GM19099 (cell line): ENCODE results near the gene UXS1.

Experiments
- POLR2A ChIP-seq: IDR thresholded peaks from 3 replicates; pipeline ENCODE4 v1.6.1; 2011; ENCODE audit warnings: low read depth; ENCODE audit not compliant: insufficient read length; ENCODE audit errors: extremely low read depth

UXS1 gene

GRCh38 chr2:106191511-106192016 is 2.5 kb downstream of the UXS1 start:
- TF ChIP-seq POLR2A: no peak

DNA sequence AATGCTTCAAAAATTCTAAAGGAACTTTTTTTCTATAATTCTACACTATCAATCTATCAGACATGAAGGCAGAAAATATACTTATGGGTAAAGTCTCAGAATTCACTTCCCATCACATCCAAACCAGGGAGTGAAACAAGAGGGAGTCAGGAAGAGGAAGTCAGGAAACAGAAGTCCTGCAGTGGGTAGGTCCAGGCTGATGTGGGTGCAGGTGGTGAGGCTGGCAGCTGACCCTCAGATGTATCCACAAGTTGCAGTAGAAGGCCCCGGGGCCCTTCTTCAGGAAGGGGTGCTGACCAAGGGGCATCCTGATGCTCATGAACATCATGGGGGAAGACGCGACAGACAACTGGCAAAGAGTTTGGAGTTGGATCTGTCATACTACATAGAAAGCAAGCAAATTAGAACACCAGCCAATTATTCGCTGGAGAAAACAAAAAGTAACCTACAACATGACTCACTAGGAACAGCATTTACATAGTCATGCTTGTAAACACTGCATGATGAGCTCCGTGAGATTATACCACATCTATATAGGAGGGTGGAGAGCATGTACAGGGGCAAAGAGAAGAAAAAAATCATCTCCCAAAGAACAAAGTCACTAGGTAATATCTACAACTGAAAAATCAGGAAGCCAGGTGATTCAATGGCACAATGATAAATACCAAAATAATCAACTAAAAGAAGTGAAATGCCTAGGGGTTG is 4.2 kb downstream of the UXS1 start:
- no peak for TF ChIP-seq POLR2A

GRCh38 chr2:106189325-106189724 is 4.8 kb downstream of the UXS1 start:
- no peak for TF ChIP-seq POLR2A

- TF ChIP-seq POLR2A: no peak
These were observed 6.7 kb downstream of the UXS1 start for GRCh38 chr2:106187273-106187891.

- TF ChIP-seq POLR2A: no peak
These were observed 8.5 kb downstream of the UXS1 start for GRCh38 chr2:106185475-106186184.

DNA sequence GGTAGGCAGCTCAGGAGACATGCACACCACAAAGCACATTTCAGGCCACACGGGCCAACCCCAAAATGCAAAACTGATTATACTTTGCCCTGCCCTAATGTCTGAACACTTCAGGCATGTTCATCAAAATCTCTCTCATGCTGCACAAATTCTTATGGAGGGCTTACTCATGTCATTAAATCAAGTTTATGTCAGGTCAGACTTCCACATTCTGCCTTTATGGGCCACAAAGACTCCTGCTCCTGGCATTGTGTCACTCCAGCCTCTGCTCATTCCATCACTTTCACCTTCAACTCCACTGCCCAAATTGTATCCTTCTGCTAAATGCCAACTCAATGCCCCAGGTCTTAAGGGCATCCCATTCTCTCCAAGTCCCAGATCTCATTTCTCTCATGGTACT is 9.2 kb downstream of the UXS1 start:
- no peak for TF ChIP-seq POLR2A

GRCh38 chr2:106184394-106184793 is 9.7 kb downstream of the UXS1 start:
- no peak for TF ChIP-seq POLR2A

DNA sequence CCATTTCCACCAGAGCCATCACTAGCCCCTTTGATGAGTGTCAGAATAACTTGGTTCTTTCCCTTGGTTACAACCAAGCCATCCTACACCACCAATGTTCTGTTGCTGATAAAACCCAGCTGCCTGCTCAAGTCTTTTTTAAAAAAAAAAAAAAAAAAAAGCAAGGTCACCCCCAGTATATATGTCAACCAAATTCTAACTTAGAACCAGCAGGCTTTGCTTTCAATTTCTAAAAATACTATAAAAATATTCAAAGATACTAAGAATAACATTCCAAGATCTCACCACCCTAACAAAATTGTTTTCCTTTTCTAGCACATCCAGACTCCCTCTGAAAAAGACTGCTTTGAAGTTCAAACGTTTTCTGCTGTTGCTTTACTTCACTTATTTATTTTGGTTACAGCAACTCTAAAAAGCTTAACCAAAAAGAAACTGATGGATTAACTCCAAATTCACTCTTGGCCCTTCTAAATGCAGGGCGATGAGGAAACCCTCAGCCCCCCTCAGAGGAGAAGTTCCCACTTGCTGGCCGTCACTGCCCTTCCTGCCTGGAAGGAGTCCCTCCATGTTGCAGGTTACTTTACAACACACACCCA is 10.9 kb downstream of the UXS1 start:
- TF ChIP-seq POLR2A: no peak

DNA sequence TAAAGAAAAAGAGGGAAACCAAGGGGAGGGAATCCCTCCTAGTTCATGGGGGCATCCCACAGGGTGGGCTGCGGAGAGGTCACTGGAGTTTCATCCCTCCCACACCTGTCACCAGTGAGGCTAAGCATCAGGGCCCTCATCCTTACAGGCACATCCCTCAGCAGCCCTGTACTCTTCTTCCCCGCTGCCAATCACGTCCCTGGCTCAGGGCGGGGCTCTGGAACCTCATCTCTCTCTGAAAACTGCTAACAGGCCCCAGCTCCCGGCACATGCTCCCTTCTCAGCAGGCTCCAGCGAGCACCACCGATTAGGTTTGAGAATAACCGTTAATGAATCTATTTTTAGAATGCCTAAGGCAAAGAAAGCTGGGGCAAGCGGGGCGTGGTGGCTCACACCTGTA is 13.0 kb downstream of the UXS1 start:
- no peak for TF ChIP-seq POLR2A

- TF ChIP-seq POLR2A: no peak
These were observed 13.5 kb downstream of the UXS1 start for GRCh38 chr2:106180602-106181001.

GRCh38 chr2:106178716-106179115 is 15.4 kb downstream of the UXS1 start:
- no peak for TF ChIP-seq POLR2A

DNA sequence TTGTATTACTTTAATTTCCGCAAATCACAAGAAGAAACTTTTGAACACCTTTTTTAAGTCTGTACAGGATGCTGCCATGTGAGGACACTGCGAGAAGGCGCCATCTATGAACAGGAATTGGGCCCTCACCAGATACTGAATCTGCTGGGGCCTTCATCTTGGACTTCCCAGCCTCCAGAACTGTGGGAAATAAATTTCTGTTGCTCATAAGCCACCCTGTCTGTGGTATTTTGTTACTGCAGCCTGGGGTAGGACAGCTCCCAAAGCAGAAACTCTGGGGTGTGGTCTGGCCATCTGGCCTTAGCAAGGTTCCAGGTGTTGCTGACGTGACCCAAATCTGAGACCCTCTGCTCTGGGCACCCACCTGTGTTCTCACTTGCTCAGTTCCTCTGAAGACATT is 16.5 kb downstream of the UXS1 start:
- no peak for TF ChIP-seq POLR2A

GRCh38 chr2:106176446-106177099 is 17.5 kb downstream of the UXS1 start:
- no peak for TF ChIP-seq POLR2A

- no peak for TF ChIP-seq POLR2A
These were observed 18.8 kb downstream of the UXS1 start for GRCh38 chr2:106175086-106175850.
